GM12872 (cell line): ENCODE measurements around the gene SFT2D2.

Experiments used
- TF ChIP-seq, protein P1 (sequence below): IDR thresholded peaks from 3 replicates; pipeline ENCODE4 v1.5.1; 2011; ENCODE audit warnings: low read depth, mild to moderate bottlenecking, low read length, moderate library complexity; ENCODE audit not compliant: insufficient read depth

SFT2D2 gene

DNA sequence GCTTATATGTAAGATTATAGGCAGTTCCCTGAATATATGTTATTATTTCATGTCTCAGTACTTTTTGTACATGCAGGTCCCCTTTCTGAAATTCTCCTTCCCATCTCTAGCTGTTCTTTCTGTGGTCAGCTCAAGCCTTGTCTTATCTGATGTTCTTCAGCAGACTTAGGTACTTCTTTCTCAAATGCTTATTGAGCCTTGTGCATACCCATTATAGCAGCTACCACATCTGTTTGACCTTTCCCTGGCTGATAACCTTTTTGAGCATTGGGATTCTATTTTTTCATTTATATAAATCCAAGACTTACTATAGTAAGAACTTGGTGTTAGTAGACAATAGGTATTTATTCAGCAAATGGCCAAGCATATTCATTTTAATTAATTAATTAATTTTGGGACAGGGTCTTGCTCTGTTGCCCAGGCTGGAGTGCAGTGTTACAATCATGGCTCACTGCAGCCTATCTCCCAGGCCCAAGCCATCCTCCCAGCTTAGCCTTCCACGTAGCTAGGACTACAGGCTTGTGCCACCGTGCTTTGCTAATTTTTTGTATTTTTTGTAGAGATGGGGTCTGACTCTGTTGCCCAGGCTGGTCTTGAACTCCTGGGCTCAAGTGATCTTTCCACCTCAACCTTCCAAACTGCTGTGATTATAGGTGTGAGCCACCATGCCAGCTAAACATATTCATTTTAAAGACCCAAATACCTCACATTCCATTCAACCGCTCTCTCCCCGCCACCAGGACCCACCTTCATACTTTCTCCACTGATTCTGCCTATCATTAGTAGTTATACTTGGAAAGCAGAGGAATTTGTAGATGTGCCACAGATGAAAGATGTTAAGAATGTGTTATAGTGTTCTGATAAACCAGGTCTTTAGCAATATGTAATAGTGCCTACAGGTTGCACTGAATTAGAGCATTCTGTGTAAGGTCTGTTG lies 30.3 kb upstream of the SFT2D2 start:
- TF ChIP-seq, protein P1, sequence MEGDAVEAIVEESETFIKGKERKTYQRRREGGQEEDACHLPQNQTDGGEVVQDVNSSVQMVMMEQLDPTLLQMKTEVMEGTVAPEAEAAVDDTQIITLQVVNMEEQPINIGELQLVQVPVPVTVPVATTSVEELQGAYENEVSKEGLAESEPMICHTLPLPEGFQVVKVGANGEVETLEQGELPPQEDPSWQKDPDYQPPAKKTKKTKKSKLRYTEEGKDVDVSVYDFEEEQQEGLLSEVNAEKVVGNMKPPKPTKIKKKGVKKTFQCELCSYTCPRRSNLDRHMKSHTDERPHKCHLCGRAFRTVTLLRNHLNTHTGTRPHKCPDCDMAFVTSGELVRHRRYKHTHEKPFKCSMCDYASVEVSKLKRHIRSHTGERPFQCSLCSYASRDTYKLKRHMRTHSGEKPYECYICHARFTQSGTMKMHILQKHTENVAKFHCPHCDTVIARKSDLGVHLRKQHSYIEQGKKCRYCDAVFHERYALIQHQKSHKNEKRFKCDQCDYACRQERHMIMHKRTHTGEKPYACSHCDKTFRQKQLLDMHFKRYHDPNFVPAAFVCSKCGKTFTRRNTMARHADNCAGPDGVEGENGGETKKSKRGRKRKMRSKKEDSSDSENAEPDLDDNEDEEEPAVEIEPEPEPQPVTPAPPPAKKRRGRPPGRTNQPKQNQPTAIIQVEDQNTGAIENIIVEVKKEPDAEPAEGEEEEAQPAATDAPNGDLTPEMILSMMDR = no peak

DNA sequence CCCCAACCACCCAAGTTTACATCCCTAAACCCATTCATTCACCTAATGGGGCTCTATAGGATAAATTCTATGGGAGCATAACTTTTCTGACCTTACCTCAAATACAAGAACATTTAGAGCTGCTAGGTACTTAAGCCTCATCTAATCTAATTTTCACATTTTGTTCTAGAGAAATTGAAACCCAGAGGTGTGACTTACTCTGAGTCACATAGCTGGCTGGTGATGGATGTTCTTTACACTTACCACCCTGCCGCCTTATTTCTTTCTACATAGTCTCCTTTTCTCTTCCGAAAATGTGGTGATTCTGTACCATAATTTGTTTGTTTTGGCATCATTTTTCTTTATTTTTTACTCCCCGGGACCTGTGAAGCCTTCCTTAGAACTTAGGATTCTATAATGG lies 26.7 kb upstream of the SFT2D2 start:
- TF ChIP-seq, protein P1 = no peak

DNA sequence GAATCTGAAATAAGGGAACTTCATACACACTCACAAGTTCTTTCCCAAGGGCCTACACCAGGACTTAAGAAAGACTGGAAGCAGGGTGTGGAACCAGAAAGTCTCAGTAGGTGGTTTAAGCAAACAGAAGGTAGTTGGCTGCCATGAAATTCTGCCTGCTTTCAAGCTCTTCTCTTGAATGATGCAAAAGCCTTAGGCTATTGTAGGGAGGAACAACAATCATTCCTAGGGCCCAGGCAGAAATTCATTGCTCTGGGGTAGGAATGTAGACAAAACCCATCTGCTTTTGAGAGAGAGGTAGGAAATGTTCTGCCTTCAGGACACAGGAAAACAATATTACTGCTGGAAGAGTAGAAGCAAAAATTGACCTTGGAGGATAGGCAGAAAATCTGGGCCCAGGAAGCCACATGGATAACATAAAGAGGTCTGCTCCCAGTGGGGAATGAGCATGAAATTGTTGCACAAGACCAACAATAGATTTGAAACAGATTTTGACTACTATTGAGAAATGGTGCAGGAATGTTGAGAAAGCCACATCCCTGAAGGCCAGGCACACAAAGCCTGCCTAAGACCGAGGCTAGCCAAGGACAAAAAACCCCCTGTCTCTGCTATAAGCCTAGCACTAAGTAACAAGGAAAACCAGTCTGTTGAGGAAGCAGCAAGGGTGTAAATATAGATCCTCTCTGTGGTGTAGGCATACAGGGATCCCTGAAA lies 22.7 kb upstream of the SFT2D2 start:
- TF ChIP-seq, protein P1 = no peak

DNA sequence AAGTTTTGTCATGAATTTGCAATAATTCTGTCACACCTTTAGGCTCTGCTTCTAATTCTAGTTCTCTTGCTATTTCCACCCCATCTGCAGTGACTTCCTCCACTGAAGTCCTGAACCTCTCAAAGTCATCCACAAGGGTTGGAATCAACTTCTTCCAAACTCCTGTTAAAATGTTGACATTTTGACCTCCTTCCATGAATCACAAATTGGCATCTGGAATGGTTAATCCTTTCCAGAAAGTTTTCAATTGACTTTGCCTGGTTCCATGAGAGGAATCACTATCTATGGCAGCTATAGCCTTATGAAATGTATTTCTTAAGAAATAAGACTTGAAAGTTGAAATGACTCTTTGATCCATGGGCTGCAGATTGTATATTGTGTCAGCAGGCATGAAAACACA lies 19.7 kb upstream of the SFT2D2 start:
- TF ChIP-seq, protein P1 = no peak

DNA sequence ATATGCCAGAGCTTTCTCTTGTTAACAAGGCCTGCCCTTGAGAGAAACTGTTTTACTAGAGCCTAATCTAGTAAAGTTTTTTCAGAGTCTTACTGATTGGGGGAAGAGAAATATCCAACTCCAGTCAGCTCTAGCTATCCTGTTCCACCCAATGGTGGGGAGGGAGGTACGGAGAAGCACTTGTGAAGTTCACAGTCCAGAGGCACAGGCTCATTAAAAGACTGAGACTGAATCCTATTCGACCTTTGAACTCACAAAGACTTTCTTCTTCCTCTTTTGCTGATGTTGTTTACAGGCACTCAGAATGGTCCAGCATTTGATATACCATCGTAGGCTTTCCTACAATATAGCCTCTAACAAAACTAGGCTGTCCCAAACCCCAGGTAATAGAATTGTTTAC lies 15.5 kb upstream of the SFT2D2 start:
- TF ChIP-seq, protein P1 = no peak

DNA sequence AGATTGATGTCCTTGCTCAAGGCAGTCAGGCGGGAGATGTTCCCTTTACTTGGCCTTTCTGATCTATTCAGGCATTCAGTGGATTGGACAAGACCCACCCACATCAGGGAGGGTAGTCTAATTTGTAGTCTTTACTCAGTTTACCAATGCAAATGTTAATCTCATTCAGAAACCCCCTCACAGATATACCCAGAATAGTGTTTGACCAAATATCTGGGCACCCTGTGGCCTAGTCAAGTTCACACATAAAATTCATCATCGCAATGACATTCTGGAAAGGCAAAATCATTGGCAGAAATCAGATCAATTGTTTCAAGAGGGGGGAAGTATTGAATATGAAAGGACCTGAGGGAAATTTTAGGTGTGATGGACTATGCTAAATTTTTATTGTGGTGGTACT lies 12.5 kb upstream of the SFT2D2 start:
- TF ChIP-seq, protein P1 = no peak

DNA sequence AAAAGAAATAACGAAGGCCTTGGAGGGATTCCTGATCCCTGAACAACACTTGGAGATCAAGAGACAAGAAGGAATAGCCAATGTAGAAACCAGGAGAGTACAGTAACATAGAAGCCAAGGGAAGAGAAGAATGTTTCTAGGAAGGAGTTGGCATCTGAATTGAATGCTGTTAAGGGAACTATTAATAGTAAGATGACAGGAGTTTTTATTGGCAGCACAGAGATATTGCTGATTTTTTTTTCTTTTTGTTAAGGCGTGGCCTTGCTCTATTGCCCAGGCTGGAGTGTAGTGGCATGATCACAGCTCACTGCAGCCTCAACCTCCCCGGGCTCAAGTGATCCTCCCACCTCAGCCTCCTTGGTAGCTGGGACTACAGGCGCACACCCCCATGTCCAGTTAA lies 9.6 kb upstream of the SFT2D2 start:
- TF ChIP-seq, protein P1 = no peak
